ENCODE measurements around the gene ADAMTS6.

The ADAMTS6 gene

GRCh38 chr5:65105301-65105700 lies 376.4 kb downstream of the ADAMTS6 start:
- FAIRE-seq (no peak), DNase-seq (ENCODE audit: low spot score) (no peak)

- FAIRE-seq (no peak), DNase-seq (ENCODE audit: low spot score) (no peak)
Observed at GRCh38 chr5:65104831-65105230, 376.9 kb downstream of the ADAMTS6 start.

- FAIRE-seq (no peak), DNase-seq (ENCODE audit: low spot score) (no peak)
Observed at GRCh38 chr5:65103756-65104440, 377.8 kb downstream of the ADAMTS6 start.

- FAIRE-seq (no peak), DNase-seq (ENCODE audit: low spot score) (no peak)
Observed at GRCh38 chr5:65102976-65103711, 378.6 kb downstream of the ADAMTS6 start.

- DNase-seq (ENCODE audit: low spot score) (no peak), FAIRE-seq (no peak)
Observed at GRCh38 chr5:65102371-65102975, 379.2 kb downstream of the ADAMTS6 start.

GRCh38 chr5:65101632-65102100 lies 380.1 kb downstream of the ADAMTS6 start:
- DNase-seq (ENCODE audit: low spot score) (no peak), FAIRE-seq (no peak)

- DNase-seq (ENCODE audit: low spot score), result no peak
- FAIRE-seq, result no peak
Observed at GRCh38 chr5:65100911-65101631, 380.6 kb downstream of the ADAMTS6 start.
